PC-3 (cell line): Measurements from ENCODE around the gene UBE2L3. TPM values are rescaled to one million over a fixed set of nuclear protein-coding genes. Genes with fewer than 3 reads are reported as not detected.
"Not testable (repeated sequence)": the region's sequence is repeated elsewhere in the genome, so short reads cannot be mapped to it uniquely, and the experiment has no call there.

ENCODE experiments used
- ATAC-seq: fragments of 200-7000 bp; cut with Tn5 transposase; 2 replicates; pipeline ENCODE4 v1.9.1; 2020; ENCODE audit warnings: mild to moderate bottlenecking, moderate library complexity
- Bru-seq: library from RNA; stranded (reverse); fragments of 400-500 nt; gene quantifications from one replicate; lab custom pipeline; 2021; lab: Mats Ljungman, UMichigan
- BruChase-seq, 2 experiments: library from RNA; stranded (reverse); fragments of 400-500 nt; gene quantifications; one replicate each; lab custom pipeline; 2021; lab: Mats Ljungman, UMichigan
- BruUV-seq: library from RNA; stranded (reverse); fragments of 400-500 nt; replicated peaks from 2 replicates; lab custom pipeline; 2021; lab: Mats Ljungman, UMichigan
- CTCF ChIA-PET: fragments of 300-600 bp; sonication (Branson Sonifier 250); formaldehyde crosslinking; loops from one replicate; lab custom pipeline; 2022; ENCODE audit warnings: antibody characterized with exemption; lab: Charles Lee
- POLR2A ChIA-PET: fragments of 300-600 bp; sonication (Branson Sonifier 250); formaldehyde crosslinking; loops from one replicate; lab custom pipeline; 2022; ENCODE audit warnings: antibody characterized with exemption; ENCODE audit not compliant: unreplicated experiment; lab: Charles Lee
- DNase-seq: peaks from one replicate; pipeline ENCODE4 v3.0.0-alpha.2; 2015
- H2AFZ ChIP-seq: fragments of 300-600 bp; sonication (generic); 2 replicates; pipeline ENCODE4 v1.6.0; 2016; ENCODE audit warnings: antibody characterized with exemption, low read length
- H3F3A ChIP-seq: fragments of 300-600 bp; sonication (generic); one replicate; pipeline ENCODE4 v1.6.0; 2017; ENCODE audit warnings: antibody characterized with exemption, low read length, control low read depth, mild to moderate bottlenecking; ENCODE audit not compliant: unreplicated experiment
- H3K27ac ChIP-seq: fragments of 300-600 bp; sonication (generic); 2 replicates; pipeline ENCODE4 v1.5.1; 2016; ENCODE audit warnings: mild to moderate bottlenecking, low read length
- H3K27me3 ChIP-seq: fragments of 300-600 bp; sonication (generic); 2 replicates; pipeline ENCODE4 v1.6.1; 2016; ENCODE audit warnings: low read length, mixed read lengths
- H3K36me3 ChIP-seq: fragments of 300-600 bp; sonication (generic); 2 replicates; pipeline ENCODE4 v1.6.1; 2016; ENCODE audit warnings: low read depth, mixed run types, low read length, mixed read lengths
- H3K4me1 ChIP-seq: fragments of 300-600 bp; sonication (generic); 2 replicates; pipeline ENCODE4 v1.5.1; 2016; ENCODE audit warnings: low read length; ENCODE audit not compliant: insufficient read depth
- H3K4me2 ChIP-seq: fragments of 300-600 bp; sonication (generic); 2 replicates; pipeline ENCODE4 v1.6.0; 2016; ENCODE audit warnings: low read length
- H3K4me3 ChIP-seq: fragments of 300-600 bp; sonication (generic); 2 replicates; pipeline ENCODE4 v1.5.1; 2016; ENCODE audit warnings: mild to moderate bottlenecking, low read length, mixed read lengths
- H3K79me2 ChIP-seq: fragments of 300-600 bp; sonication (generic); 2 replicates; pipeline ENCODE4 v1.6.1; 2017; ENCODE audit warnings: low read length, mixed read lengths
- H3K9ac ChIP-seq: fragments of 300-600 bp; sonication (generic); 2 replicates; pipeline ENCODE4 v1.6.0; 2016; ENCODE audit warnings: mild to moderate bottlenecking, low read length
- H3K9me2 ChIP-seq: fragments of 300-600 bp; sonication (generic); replicated peaks from 2 replicates; pipeline ENCODE4 v1.6.1; 2016; ENCODE audit warnings: mixed run types, low read length, mixed read lengths
- H3K9me3 ChIP-seq: fragments of 300-600 bp; sonication (generic); 2 replicates; pipeline ENCODE4 v1.6.1; 2016; ENCODE audit warnings: low read length, mixed read lengths
- H4K20me1 ChIP-seq: fragments of 300-600 bp; sonication (generic); 2 replicates; pipeline ENCODE4 v1.6.1; 2016; ENCODE audit warnings: low read length, mixed read lengths
- CTCF ChIP-seq: fragments of 300-600 bp; sonication (generic); conservative IDR thresholded peaks from 2 replicates; pipeline ENCODE4 v1.5.1; 2017; ENCODE audit warnings: antibody characterized with exemption, low read depth, mild to moderate bottlenecking, low read length
- EZH2 ChIP-seq: fragments of 300-600 bp; sonication (generic); IDR thresholded peaks from one replicate; pipeline ENCODE4 v1.6.1; 2017; ENCODE audit warnings: antibody characterized with exemption, mild to moderate bottlenecking, low read length; ENCODE audit not compliant: unreplicated experiment
- EZH2phosphoT487 ChIP-seq: fragments of 300-600 bp; sonication (generic); IDR thresholded peaks from 2 replicates; pipeline ENCODE4 v1.6.1; 2018; ENCODE audit warnings: mild to moderate bottlenecking, antibody characterized with exemption, low read length, borderline replicate concordance
- intact Hi-C: fragments of 100-400 bp; cut with micrococcal nuclease; formaldehyde crosslinking; loops from 2 replicates; pipeline ENCODE4 v1.9.0; 2023
- long read RNA-seq: library from polyadenylated mRNA; unstranded; transcript quantifications from one replicate; pipeline ENCODE4 v2.0.0, GENCODE V29; 2021; ENCODE audit not compliant: unreplicated experiment
- total RNA-seq: library from RNA; depleted of rRNA; stranded (reverse); fragments of >200 nt; gene quantifications from 2 replicates; pipeline ENCODE4 v1.2.3, GENCODE V29; 2014; rRNA removed

The UBE2L3 gene
- total RNA-seq (50.7 and 72.0 TPM in 2 replicates), Bru-seq, nascent RNA (percentile 70 among the genes with signal in this experiment), BruChase-seq, experiment 1, labeled RNA remaining after a 6-hour chase (percentile 81 among the genes with signal in this experiment), BruChase-seq, experiment 2, labeled RNA remaining after a 2-hour chase (percentile 68 among the genes with signal in this experiment)
- long read RNA-seq, transcript UBE2L3-201 (4 exons, 3,028 nt): major isoform, 76 of 109 reads
- long read RNA-seq, partial matches to known transcripts: 10 of 109 reads
- long read RNA-seq, other reads (novel, unspliced or antisense): 22 of 109 reads

GRCh38 chr22:21567456-21568346, at the start of gene UBE2L3:
Gene UBE2L3, plus strand, starts transcription at chr22:21567714. Its CDS starts 31 bp downstream, at chr22:21567745.
- DNase-seq: peak; percentile 69
- POLR2A ChIA-PET: no interaction called here
- no TSS peak for BruUV-seq
- Histone ChIP-seq H3K27ac (peak within 1 kb of the TSS; percentile 71), H3K4me1 (peaks cover 25% of the 10 kb centered on the region), H3F3A (no peaks in the 10 kb centered on the region), H2AFZ (peak within 1 kb of the TSS; percentile 53; the same call in 1 of the 2 replicates), H3K4me2 (peak within 1 kb of the TSS; percentile 85), H3K79me2 (peaks cover 54% of the 10 kb centered on the region), H3K9me2 (no peaks in the 10 kb centered on the region), H3K36me3 (no peaks in the 10 kb centered on the region; the same call in 1 of the 2 replicates), H3K4me3 (peak within 1 kb of the TSS; percentile 96), H4K20me1 (peaks cover 38% of the 10 kb centered on the region), H3K9me3 (no peaks in the 10 kb centered on the region), H3K9ac (peak within 1 kb of the TSS; percentile 100), H3K27me3 (no peaks in the 10 kb centered on the region)
- intact Hi-C loops: no loop called here
- ATAC-seq: peak; percentile 71
- TF ChIP-seq EZH2phosphoT487: no peak
- TF ChIP-seq EZH2: no peak
- no peak for TF ChIP-seq CTCF
- CTCF ChIA-PET: no interaction called here

- intact Hi-C loops, H3K27me3 ChIP-seq, H3K9me2 ChIP-seq, H3K4me2 ChIP-seq, H3K9ac ChIP-seq, H3K79me2 ChIP-seq, H3K27ac ChIP-seq, H3K36me3 ChIP-seq, ATAC-seq, H4K20me1 ChIP-seq, DNase-seq, H3K4me3 ChIP-seq, H2AFZ ChIP-seq, POLR2A ChIA-PET, H3K9me3 ChIP-seq, BruUV-seq, H3K4me1 ChIP-seq, CTCF ChIA-PET, H3F3A ChIP-seq: not testable (repeated sequence)
Observed at GRCh38 chr22:21526705-21527500, 40.6 kb upstream of the UBE2L3 start.

DNA sequence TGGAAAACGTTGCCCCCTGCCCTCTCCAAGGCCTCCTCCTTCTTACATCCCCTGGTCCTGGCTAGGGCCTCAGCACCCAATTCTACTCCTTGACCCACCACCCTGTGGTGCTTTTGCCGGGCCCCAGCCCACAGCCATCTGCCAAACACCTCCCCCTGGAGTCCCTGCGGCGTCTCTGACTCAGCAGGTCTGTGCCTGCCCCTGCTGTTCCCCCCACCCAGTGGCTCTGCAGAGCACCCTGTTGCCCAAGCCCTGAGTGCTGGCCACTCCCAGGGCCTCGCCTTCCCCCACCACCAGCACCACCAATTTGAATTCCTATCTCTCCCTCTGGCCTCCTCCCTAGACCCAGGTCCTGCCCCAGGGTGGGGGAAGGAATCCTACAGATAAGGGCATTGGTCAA, 36.0 kb upstream of the UBE2L3 start:
- H3K79me2 ChIP-seq, H3K27ac ChIP-seq, H3K27me3 ChIP-seq, H3K9me3 ChIP-seq, POLR2A ChIA-PET, H3K36me3 ChIP-seq, BruUV-seq, H2AFZ ChIP-seq, intact Hi-C loops, H3K4me2 ChIP-seq, H3F3A ChIP-seq, ATAC-seq, H4K20me1 ChIP-seq, H3K9ac ChIP-seq, DNase-seq, H3K4me1 ChIP-seq, H3K4me3 ChIP-seq, CTCF ChIA-PET, H3K9me2 ChIP-seq: not testable (repeated sequence)

DNA sequence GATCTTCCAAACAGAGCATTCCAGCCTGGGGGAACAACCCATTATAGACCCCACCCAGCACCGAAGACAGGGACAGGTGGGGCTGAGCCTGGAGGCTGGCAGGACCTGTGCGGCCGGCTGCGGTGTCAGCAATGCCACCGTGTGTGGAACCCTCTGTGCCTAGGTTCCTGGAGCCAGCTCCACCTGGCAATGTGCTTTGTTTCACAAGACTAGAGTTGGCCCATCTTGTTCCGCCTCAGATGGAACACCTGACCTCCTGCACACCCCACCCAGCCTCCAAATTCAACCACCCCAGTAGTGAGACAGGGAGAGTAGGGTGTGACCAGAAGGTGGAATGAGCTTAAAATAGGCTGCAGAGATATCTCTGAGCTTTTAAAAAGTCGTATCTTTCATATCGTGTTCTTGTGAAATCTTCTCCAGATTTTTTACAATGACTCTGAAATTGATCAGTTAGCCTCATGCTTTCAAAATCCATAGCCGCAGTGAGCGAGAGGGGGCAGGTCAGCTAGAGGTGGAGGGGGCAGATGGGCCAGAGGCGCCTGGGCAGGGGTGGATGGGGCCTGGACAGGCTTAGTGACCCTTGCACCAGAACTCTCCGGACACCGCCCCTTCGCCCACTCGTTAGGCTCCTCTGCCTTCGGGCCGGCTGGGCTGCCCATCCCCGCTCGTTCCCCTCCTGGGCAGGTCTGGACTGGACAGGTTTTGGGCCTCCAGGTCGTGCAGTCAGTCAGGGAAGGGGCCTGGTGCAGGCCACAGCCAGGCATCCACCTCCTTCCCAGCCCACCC, 34.5 kb upstream of the UBE2L3 start:
- H3K4me1 ChIP-seq, H3K4me2 ChIP-seq, POLR2A ChIA-PET, H3K36me3 ChIP-seq, H3K9me2 ChIP-seq, H3K9me3 ChIP-seq, ATAC-seq, intact Hi-C loops, H3K9ac ChIP-seq, H3F3A ChIP-seq, DNase-seq, BruUV-seq, H3K27ac ChIP-seq, H3K79me2 ChIP-seq, H4K20me1 ChIP-seq, H3K27me3 ChIP-seq, H3K4me3 ChIP-seq, CTCF ChIA-PET, H2AFZ ChIP-seq: not testable (repeated sequence)

- H3K27me3 ChIP-seq, DNase-seq, H4K20me1 ChIP-seq, H3K79me2 ChIP-seq, POLR2A ChIA-PET, H3K4me1 ChIP-seq, H3K9me2 ChIP-seq, BruUV-seq, H3K4me3 ChIP-seq, H2AFZ ChIP-seq, CTCF ChIA-PET, H3K36me3 ChIP-seq, H3F3A ChIP-seq, H3K9me3 ChIP-seq, H3K4me2 ChIP-seq, H3K27ac ChIP-seq, ATAC-seq, H3K9ac ChIP-seq, intact Hi-C loops: not testable (repeated sequence)
Observed at GRCh38 chr22:21539862-21540261, 27.7 kb upstream of the UBE2L3 start.
